DMS153 treated with DMSO at 0.1 percent for 48 hours (cell line): ENCODE results near the gene ALG2.

Experiments used
- DNase-seq: peaks from one replicate; lab custom pipeline; 2025; ENCODE audit not compliant: unreplicated experiment; lab: John Stamatoyannopoulos, UW

The ALG2 gene

GRCh38 chr9:99193466-99193821 is 28.3 kb downstream of the ALG2 start:
- no peak for DNase-seq

GRCh38 chr9:99192786-99193465 is 28.8 kb downstream of the ALG2 start:
- DNase-seq: no peak

GRCh38 chr9:99190597-99191283 is 31.0 kb downstream of the ALG2 start:
- no peak for DNase-seq

GRCh38 chr9:99189887-99190596 is 31.7 kb downstream of the ALG2 start:
- DNase-seq: no peak

- no peak for DNase-seq
These were observed 32.6 kb downstream of the ALG2 start for GRCh38 chr9:99189186-99189585.

GRCh38 chr9:99187311-99187710 is 34.4 kb downstream of the ALG2 start:
- DNase-seq: no peak

GRCh38 chr9:99185934-99186333 is 35.8 kb downstream of the ALG2 start:
- no peak for DNase-seq

- no peak for DNase-seq
These were observed 36.5 kb downstream of the ALG2 start for GRCh38 chr9:99185348-99185632.

- DNase-seq: peak; percentile 61
These were observed 37.0 kb downstream of the ALG2 start for GRCh38 chr9:99184475-99185347.

- no peak for DNase-seq
These were observed 37.6 kb downstream of the ALG2 start for GRCh38 chr9:99184110-99184474.

- DNase-seq: no peak
These were observed 38.1 kb downstream of the ALG2 start for GRCh38 chr9:99183616-99184015.

GRCh38 chr9:99182356-99182755 is 39.4 kb downstream of the ALG2 start:
- DNase-seq: no peak

GRCh38 chr9:99181621-99182020 is 40.1 kb downstream of the ALG2 start:
- no peak for DNase-seq

- no peak for DNase-seq
These were observed 40.5 kb downstream of the ALG2 start for GRCh38 chr9:99181206-99181605.

- DNase-seq: no peak
These were observed 41.1 kb downstream of the ALG2 start for GRCh38 chr9:99180662-99181061.

GRCh38 chr9:99180199-99180598 is 41.5 kb downstream of the ALG2 start:
- DNase-seq: no peak

GRCh38 chr9:99178912-99179872 is 42.5 kb downstream of the ALG2 start:
- DNase-seq: no peak

GRCh38 chr9:99177576-99178366 is 44.0 kb downstream of the ALG2 start:
- no peak for DNase-seq

- no peak for DNase-seq
These were observed 45.2 kb downstream of the ALG2 start for GRCh38 chr9:99176527-99177013.
